Small intestine (tissue), 7 donors: ENCODE results near the gene CFAP126. TPM values are rescaled to one million over a fixed set of nuclear protein-coding genes. Genes with fewer than 3 reads are reported as not detected.
A peak's percentile ranks its signal among the peaks of the same experiment; 100 is the strongest.

Experiments
- DNase-seq, 2 donors: peaks; one replicate each; pipeline versions ENCODE4 v3.0.0 to v3.0.0-alpha.2; 2013
- FAIRE-seq: peaks from 2 replicates; lab custom pipeline; 2012; peaks lifted over from hg19 to GRCh38; lab: Jason Lieb, UNC
- H3K27ac ChIP-seq, 3 donors: one replicate each; pipeline ENCODE4 v1.5.1; 2013; ENCODE audit warnings: low read length in 2 of 3, mild to moderate bottlenecking in 2 of 3, control low read depth in 1 of 3, inconsistent platforms in 1 of 3, low read depth in 1 of 3, moderate library complexity in 1 of 3
- H3K27me3 ChIP-seq, 3 donors: one replicate each; pipeline ENCODE4 v1.6.1; 2013; ENCODE audit warnings: low read length in 3 of 3, inconsistent platforms in 1 of 3; ENCODE audit not compliant: control insufficient read depth in 3 of 3, insufficient read depth in 3 of 3
- H3K36me3 ChIP-seq, 3 donors: one replicate each; pipeline ENCODE4 v1.6.1; 2013; ENCODE audit warnings: low read length in 3 of 3, inconsistent platforms in 1 of 3, low read depth in 1 of 3, mild to moderate bottlenecking in 1 of 3, moderate library complexity in 1 of 3; ENCODE audit not compliant: control insufficient read depth in 3 of 3, insufficient read depth in 2 of 3
- H3K4me1 ChIP-seq, 3 donors: one replicate each; pipeline ENCODE4 v1.6.1; 2013; ENCODE audit warnings: low read length in 2 of 3, inconsistent platforms in 1 of 3, low read depth in 1 of 3, mild to moderate bottlenecking in 1 of 3, moderate library complexity in 1 of 3; ENCODE audit not compliant: control insufficient read depth in 3 of 3, insufficient read depth in 2 of 3
- H3K4me3 ChIP-seq, 3 donors: one replicate each; pipeline ENCODE4 v1.5.1; 2013; ENCODE audit warnings: low read length in 3 of 3, control low read depth in 1 of 3, inconsistent platforms in 1 of 3, low read depth in 1 of 3, mild to moderate bottlenecking in 1 of 3, moderate library complexity in 1 of 3
- H3K9me3 ChIP-seq, 2 donors: one replicate each; pipeline ENCODE4 v1.6.1; 2013; ENCODE audit warnings: low read depth in 1 of 2, low read length in 1 of 2; ENCODE audit not compliant: control insufficient read depth in 2 of 2, insufficient read depth in 1 of 2
- WGBS, 3 donors: extraction: QIAGEN DNeasy Blood & Tissue Kit; methylation state at CpG; one replicate each; pipeline ENCODE4 v1.1.7; 2013; 5-methylcytosine and 5-hydroxymethylcytosine counted together
- polyA plus RNA-seq, 4 donors: library from polyadenylated mRNA; stranded (reverse) in 3 of 4; unstranded in 1 of 4; fragments of 200-250 nt in 3 of 4; fragments of 120-200 nt in 1 of 4; gene quantifications; one replicate each; pipeline versions ENCODE4 v1.2.1 to v1.2.3, GENCODE V29; 2013
- donor health status: healthy with polysubstance abuse.
- donor health status: control.
- donor health status: control.
- donor health status: Bipolar disorder and iron deficiency.
- donor health status: healthy.

Gene CFAP126
- polyA plus RNA-seq, 4 donors, result 0.21 TPM; not detected in 3

GRCh38 chr1:161374373-161374772 is 6.7 kb upstream of the CFAP126 start:
- DNase-seq (no peak), FAIRE-seq (no peak)
- Histone ChIP-seq H3K4me3 (no peak overlapping the region), H3K27me3 (no peaks in the 10 kb centered on the region), H3K27ac (no peak overlapping the region), H3K4me1 (no peaks in the 10 kb centered on the region), H3K36me3 (no peaks in the 10 kb centered on the region), H3K9me3 (no peaks in the 10 kb centered on the region)
- WGBS, 3 donors, result 57 to 59% (median 58%) methylated on average over 2 of the region's 2 CpGs

GRCh38 chr1:161373442-161373841 is 5.8 kb upstream of the CFAP126 start:
- Histone ChIP-seq H3K9me3 (no peaks in the 10 kb centered on the region), H3K27ac (no peak overlapping the region), H3K27me3 (no peaks in the 10 kb centered on the region), H3K4me3 (no peak overlapping the region), H3K36me3 (no peaks in the 10 kb centered on the region), H3K4me1 (no peaks in the 10 kb centered on the region)
- FAIRE-seq, result no peak
- no peak for DNase-seq

GRCh38 chr1:161365207-161365606 is 2.5 kb downstream of the CFAP126 start:
- Histone ChIP-seq H3K9me3 (no peaks in the 10 kb centered on the region), H3K27ac (no peak overlapping the region), H3K4me1 (peaks cover 0 to 3% (median 0%) of the 10 kb centered on the region in 3 donors), H3K4me3 (no peak overlapping the region), H3K36me3 (peaks cover 9 to 11% (median 10%) of the 10 kb centered on the region in 3 donors), H3K27me3 (no peaks in the 10 kb centered on the region)
- no peak for DNase-seq
- no peak for FAIRE-seq

DNA sequence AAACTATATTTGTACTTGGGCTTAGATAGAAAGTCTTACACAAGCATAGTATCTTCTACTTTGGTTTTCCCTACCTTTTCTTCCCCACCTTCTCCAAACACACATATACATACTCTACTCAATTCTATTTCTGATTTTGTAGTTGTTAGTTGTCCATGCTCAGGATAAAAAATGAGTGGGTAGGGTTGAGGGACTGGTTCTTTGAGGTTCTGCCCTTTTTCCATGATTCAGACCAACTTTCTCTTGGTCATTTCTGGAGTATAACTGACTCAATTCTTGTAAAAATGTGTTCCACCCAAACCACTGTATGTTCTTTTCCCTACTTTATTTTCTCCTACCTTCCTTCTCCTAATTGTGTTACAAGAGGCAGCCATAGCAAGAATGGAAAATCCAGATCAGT is 3.3 kb downstream of the CFAP126 start:
- FAIRE-seq (no peak), DNase-seq (no peak)
- H3K36me3 ChIP-seq, result peaks cover 9 to 11% (median 10%) of the 10 kb centered on the region in 3 donors
- no peaks in the 10 kb centered on the region for H3K9me3 ChIP-seq
- H3K27me3 ChIP-seq, result no peaks in the 10 kb centered on the region
- no peak overlapping the region for H3K4me3 ChIP-seq
- no peak overlapping the region for H3K27ac ChIP-seq
- H3K4me1 ChIP-seq, result peaks cover 0 to 3% (median 0%) of the 10 kb centered on the region in 3 donors

DNA sequence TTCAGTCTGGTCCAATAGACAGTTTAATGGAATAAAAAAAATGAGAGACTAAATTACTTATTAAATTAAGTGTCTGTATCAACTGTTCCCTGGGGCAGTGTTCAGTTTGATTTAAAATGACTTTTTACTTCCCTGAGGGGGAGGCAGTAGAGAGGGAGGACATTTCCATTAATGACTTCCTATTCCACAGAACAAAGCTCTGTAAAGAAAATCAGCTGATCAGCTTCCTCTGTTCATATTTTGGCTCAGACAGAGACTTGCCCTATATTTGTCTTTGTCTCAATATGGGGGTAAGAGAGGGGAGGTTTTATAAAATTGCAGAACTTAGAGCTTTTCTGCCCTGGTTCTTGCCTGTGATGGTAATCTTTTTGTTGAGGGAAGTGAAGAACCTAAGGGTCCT is 8.4 kb downstream of the CFAP126 start:
- Histone ChIP-seq H3K4me1 (no peaks in the 10 kb centered on the region), H3K27me3 (no peaks in the 10 kb centered on the region), H3K9me3 (no peaks in the 10 kb centered on the region), H3K36me3 (peaks cover 7 to 23% (median 8%) of the 10 kb centered on the region in 3 donors), H3K27ac (no peak overlapping the region), H3K4me3 (no peak overlapping the region)
- FAIRE-seq, result no peak
- no peak for DNase-seq

DNA sequence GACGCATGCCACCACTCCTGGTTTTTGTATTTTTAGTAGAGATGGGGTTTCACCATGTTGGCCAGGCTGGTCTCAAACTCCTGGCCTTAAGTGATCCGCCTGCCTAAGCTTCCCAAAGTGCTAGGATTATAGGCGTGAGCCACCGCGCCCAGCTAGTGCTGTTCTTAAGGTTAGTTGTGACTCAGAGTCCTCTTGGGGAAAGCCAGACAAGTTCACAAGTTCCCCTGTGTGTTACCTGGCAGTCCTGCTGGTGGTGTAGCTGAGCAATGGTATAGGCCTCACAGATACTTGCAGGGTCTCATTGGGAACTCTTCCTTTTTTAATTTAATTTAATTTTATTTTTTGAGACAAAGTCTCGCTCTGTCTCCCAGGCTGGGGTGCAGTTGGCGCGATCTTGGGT is 10.6 kb downstream of the CFAP126 start:
- no peak for FAIRE-seq

DNA sequence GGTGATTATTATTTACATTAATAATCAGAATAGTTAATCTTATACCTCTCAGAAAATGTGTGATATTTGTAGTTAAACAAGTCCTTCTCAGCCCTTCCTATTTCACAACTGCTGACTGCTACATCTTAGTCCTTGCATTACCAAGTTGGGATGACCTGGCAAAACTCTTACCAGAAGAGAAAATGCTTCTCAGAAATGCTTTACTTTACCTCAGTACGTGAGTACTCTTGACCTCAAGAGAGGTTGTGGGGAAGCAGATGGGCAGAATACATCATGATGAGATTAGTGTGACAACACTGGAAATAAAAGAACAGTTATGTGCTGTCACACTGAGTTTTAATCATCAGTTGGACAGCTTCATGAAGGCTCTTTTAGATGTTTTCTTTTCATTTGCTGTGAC is 16.2 kb downstream of the CFAP126 start:
- Histone ChIP-seq H3K27ac (no peak overlapping the region), H3K36me3 (peaks cover under 1 to 20% (median 4%) of the 10 kb centered on the region in 3 donors), H3K4me1 (no peaks in the 10 kb centered on the region), H3K9me3 (no peaks in the 10 kb centered on the region), H3K4me3 (no peak overlapping the region), H3K27me3 (no peaks in the 10 kb centered on the region)
- 55 to 74% (median 65%) methylated on average over 1 of the region's 1 CpG for WGBS, 3 donors
- FAIRE-seq (no peak), DNase-seq (no peak)

More for the DNA sequence above, 10.6 kb downstream of the CFAP126 start:
- H3K27ac ChIP-seq, result no peak overlapping the region
- peak in 1 of 2 donors; percentile 36 for DNase-seq
- no peaks in the 10 kb centered on the region for H3K9me3 ChIP-seq
- no peak overlapping the region for H3K4me3 ChIP-seq
- peaks cover 4 to 25% (median 5%) of the 10 kb centered on the region in 3 donors for H3K36me3 ChIP-seq
- H3K4me1 ChIP-seq, result no peaks in the 10 kb centered on the region
- no peaks in the 10 kb centered on the region for H3K27me3 ChIP-seq
- 91 to 96% (median 93%) methylated on average over 8 of the region's 8 CpGs for WGBS, 3 donors

DNA sequence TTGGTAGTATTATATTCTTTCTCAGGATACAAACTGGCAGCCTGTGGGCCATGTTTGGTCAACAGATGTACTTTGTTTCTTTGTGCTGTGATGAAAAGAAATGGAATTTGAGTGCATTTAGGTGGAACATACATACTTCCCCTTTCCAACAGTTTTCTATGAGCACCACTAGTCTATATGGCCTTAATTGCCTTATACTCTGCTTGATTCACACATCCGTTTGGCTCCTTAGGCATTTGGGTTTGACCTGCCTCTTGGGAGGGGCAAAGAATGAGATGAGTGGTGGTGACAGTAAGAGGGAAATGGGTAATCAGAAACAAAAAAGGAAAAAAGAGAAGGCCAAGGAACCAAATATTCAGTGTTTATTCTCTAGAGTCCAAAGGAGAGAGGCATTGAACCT is 17.0 kb downstream of the CFAP126 start:
- WGBS, 3 donors, result 85 to 93% (median 87%) methylated on average over 1 of the region's 1 CpG
- Histone ChIP-seq H3K27me3 (no peaks in the 10 kb centered on the region), H3K27ac (no peak overlapping the region), H3K36me3 (peaks cover 0 to 24% (median 4%) of the 10 kb centered on the region in 3 donors), H3K4me3 (no peak overlapping the region), H3K9me3 (no peaks in the 10 kb centered on the region), H3K4me1 (no peaks in the 10 kb centered on the region)
- no peak for FAIRE-seq
- no peak for DNase-seq

DNA sequence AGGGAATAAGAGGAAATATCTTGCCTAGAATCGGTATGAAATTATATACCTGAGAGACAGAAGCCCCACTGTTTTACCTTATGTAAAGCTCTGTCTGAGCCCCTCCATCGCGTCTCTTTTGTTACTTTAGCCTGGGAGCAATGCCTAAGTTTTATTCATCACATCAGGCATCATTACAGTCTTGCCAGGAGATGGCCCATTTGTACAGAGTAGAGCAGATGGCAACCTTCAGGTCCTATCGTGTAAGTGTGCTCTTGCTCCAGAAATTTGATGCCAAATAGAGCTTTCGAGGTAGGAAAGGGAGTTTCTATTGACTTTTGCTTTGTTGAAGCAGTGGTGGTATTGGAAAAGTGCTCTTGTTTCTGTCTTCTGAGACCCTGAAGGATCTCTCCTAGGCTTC is 24.9 kb downstream of the CFAP126 start:
- H3K36me3 ChIP-seq, result peaks cover 8 to 35% (median 8%) of the 10 kb centered on the region in 3 donors
- FAIRE-seq, result no peak
- WGBS, 3 donors, result 95 to 97% (median 96%) methylated on average over 5 of the region's 5 CpGs

More for the DNA sequence above, 24.9 kb downstream of the CFAP126 start:
- H3K9me3 ChIP-seq, result no peaks in the 10 kb centered on the region
- H3K27ac ChIP-seq, result no peak overlapping the region
- no peak overlapping the region for H3K4me3 ChIP-seq
- H3K27me3 ChIP-seq, result no peaks in the 10 kb centered on the region
- DNase-seq, result no peak
- no peaks in the 10 kb centered on the region for H3K4me1 ChIP-seq
